ENCODE data around the gene RPS24. TPM values are rescaled to one million over a fixed set of nuclear protein-coding genes. Genes with fewer than 3 reads are reported as not detected.
"Not testable (repeated sequence)": the region's sequence is repeated elsewhere in the genome, so short reads cannot be mapped to it uniquely, and the experiment has no call there.

Gene RPS24
- total RNA-seq, 1 donor from 2014 or later: 1,836 TPM

- Mint-ChIP-seq H3K27me3 (no peaks in the 10 kb centered on the region), H3K36me3 (peaks cover 1% of the 10 kb centered on the region), H3K4me3 (no peak overlapping the region), H3K27ac (no peak overlapping the region), H3K9me3 (peaks cover 2% of the 10 kb centered on the region), H3K4me1 (ENCODE audit: unreplicated experiment) (no peaks in the 10 kb centered on the region)
- no peak for TF ChIP-seq CTCF (conservative IDR thresholded peaks at IDR 0.05)
- no peak for DNase-seq (ENCODE audit: extremely low spot score, unreplicated experiment)
These were observed 35.5 kb downstream of the RPS24 start for GRCh38 chr10:78069151-78069550.

DNA sequence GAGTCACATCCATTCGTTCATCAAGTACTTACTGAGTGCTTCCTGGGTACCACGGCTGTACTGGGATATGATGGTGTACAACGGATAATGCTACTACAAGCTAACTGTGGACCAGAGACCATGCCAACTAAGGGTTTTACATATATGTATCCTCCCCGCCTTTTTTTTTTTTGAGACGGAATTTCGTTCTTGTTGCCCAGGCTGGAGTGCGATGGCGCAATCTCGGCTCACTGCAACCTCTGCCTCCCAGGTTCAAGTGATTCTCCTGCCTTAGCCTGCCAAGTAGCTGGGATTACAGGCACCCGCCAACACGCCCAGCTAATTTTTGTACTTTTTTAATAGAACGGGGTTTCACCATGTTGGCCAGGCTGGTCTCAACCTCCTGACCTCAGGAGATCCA lies 36.4 kb downstream of the RPS24 start:
- DNase-seq (ENCODE audit: extremely low spot score, unreplicated experiment); H3K27me3 Mint-ChIP-seq; H3K4me1 Mint-ChIP-seq (ENCODE audit: unreplicated experiment); H3K27ac Mint-ChIP-seq; H3K36me3 Mint-ChIP-seq; H3K4me3 Mint-ChIP-seq; H3K9me3 Mint-ChIP-seq: not testable (repeated sequence)

GRCh38 chr10:78070726-78071125 lies 37.1 kb downstream of the RPS24 start:
- DNase-seq (ENCODE audit: extremely low spot score, unreplicated experiment): no peak
- no peak for TF ChIP-seq CTCF (conservative IDR thresholded peaks at IDR 0.05)
- H3K27ac Mint-ChIP-seq: no peak overlapping the region
- H3K4me1 Mint-ChIP-seq (ENCODE audit: unreplicated experiment): no peaks in the 10 kb centered on the region
- H3K9me3 Mint-ChIP-seq: peaks cover 5% of the 10 kb centered on the region
- no peak overlapping the region for H3K4me3 Mint-ChIP-seq
- H3K36me3 Mint-ChIP-seq: peaks cover 3% of the 10 kb centered on the region
- no peaks in the 10 kb centered on the region for H3K27me3 Mint-ChIP-seq

DNA sequence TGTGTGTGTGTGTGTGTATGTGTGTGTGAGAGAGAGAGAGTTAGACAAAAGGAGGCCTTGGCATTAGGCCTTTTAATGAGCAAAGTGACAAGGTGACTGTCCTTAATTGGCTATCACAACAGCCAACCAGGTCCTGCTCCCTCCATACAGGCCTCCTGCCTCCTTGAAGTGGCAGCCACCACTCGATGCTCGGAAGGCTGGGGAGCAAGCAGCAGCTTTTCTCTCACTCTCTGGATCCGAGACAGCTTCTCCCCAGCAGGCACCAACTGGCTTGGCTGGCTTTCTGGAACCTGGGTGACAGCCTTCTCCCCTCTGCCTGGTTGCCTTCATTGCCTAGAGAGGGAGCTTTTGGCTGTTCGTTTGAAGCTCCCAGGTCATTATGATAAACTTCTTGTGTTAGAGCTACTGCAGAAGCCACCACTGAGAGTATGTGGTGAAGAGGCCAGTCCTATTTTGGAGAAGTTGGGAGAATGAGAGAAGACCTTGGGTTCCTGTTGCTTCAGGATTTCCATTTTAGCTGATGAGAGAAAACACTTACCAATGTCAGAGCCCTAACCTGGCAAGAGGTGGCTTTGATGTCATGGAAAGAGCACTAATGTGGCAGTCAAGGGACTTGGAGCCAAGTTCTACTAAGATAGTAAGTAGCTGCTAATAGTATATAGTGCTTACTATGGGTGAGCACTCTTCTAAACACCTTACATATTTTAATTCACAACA lies 37.6 kb downstream of the RPS24 start:
- H3K27ac Mint-ChIP-seq: no peak overlapping the region
- no peak for TF ChIP-seq CTCF (conservative IDR thresholded peaks at IDR 0.05)
- H3K9me3 Mint-ChIP-seq: peaks cover 5% of the 10 kb centered on the region
- no peak overlapping the region for H3K4me3 Mint-ChIP-seq
- no peaks in the 10 kb centered on the region for H3K27me3 Mint-ChIP-seq
- no peaks in the 10 kb centered on the region for H3K4me1 Mint-ChIP-seq (ENCODE audit: unreplicated experiment)
- DNase-seq (ENCODE audit: extremely low spot score, unreplicated experiment): no peak
- H3K36me3 Mint-ChIP-seq: peaks cover 3% of the 10 kb centered on the region

- H3K4me3 Mint-ChIP-seq: no peak overlapping the region
- H3K4me1 Mint-ChIP-seq (ENCODE audit: unreplicated experiment): no peaks in the 10 kb centered on the region
- no peaks in the 10 kb centered on the region for H3K27me3 Mint-ChIP-seq
- no peak for TF ChIP-seq CTCF (conservative IDR thresholded peaks at IDR 0.05)
- H3K9me3 Mint-ChIP-seq: peaks cover 5% of the 10 kb centered on the region
- no peak for DNase-seq (ENCODE audit: extremely low spot score, unreplicated experiment)
- no peak overlapping the region for H3K27ac Mint-ChIP-seq
- peaks cover 3% of the 10 kb centered on the region for H3K36me3 Mint-ChIP-seq
These were observed 38.2 kb downstream of the RPS24 start for GRCh38 chr10:78071857-78072179.

- no peak for DNase-seq (ENCODE audit: extremely low spot score, unreplicated experiment)
- Mint-ChIP-seq H3K27me3 (no peaks in the 10 kb centered on the region), H3K4me3 (no peak overlapping the region), H3K4me1 (ENCODE audit: unreplicated experiment) (no peaks in the 10 kb centered on the region), H3K36me3 (peaks cover 3% of the 10 kb centered on the region), H3K27ac (no peak overlapping the region), H3K9me3 (peaks cover 5% of the 10 kb centered on the region)
- no peak for TF ChIP-seq CTCF (conservative IDR thresholded peaks at IDR 0.05)
These were observed 38.8 kb downstream of the RPS24 start for GRCh38 chr10:78072504-78072903.

DNA sequence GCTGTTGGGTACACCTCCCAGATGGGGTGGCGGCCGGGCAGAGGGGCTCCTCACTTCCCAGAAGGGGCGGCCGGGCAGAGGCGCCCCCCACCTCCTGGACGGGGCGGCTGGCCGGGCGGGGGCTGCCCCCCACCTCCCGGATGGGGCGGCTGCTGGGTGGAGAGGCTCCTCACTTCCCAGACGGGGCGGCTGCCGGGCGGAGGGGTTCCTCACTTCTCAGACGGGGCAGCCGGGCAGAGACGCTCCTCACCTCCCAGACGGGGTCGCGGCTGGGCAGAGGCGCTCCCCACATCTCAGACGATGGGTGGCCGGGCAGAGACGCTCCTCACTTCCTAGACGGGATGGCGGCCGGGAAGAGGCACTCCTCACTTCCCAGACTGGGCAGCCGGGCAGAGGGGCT lies 42.1 kb downstream of the RPS24 start:
- H3K27me3 Mint-ChIP-seq; H3K27ac Mint-ChIP-seq; DNase-seq (ENCODE audit: extremely low spot score, unreplicated experiment); H3K4me1 Mint-ChIP-seq (ENCODE audit: unreplicated experiment); H3K9me3 Mint-ChIP-seq; H3K36me3 Mint-ChIP-seq; H3K4me3 Mint-ChIP-seq: not testable (repeated sequence)
